ENCODE measurements around the gene CHID1. TPM values are rescaled to one million over a fixed set of nuclear protein-coding genes. Genes with fewer than 3 reads are reported as not detected.

CHID1 gene
- total and polyA plus RNA-seq, 9 of the 15 experiments (the other 6 are each of a cell fraction or from before 2014, with no cell fraction given), result 15.1 to 108 (median 39.8) TPM

DNA sequence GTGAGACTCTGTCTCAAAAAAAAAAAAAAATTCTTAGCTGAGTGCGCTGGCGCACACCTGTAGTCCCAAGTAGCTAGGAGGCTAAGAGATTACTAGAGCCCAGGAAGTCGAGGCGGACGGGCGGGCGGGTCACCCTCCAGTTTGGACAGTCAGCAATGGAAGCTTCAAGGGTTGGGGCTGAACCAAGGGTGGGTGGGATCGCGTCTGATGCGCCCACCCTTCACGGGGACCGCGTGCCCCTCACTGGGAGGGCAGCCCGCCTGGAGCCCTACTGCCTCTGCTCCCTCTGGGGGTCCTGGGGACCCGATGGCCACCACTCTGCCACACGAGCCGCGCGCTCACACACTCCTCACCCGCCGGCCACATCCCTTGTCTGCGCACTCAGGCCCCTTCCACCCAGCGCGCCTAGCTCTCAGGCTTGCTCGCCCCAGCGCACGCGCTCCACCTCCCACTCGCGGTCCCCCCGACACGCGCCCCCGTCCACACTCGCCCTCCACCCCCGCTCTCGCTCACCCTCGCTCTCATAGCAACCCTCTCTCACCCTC lies 494 bp downstream of the CHID1 start (continued):
- TF ChIP-seq, protein P1, sequence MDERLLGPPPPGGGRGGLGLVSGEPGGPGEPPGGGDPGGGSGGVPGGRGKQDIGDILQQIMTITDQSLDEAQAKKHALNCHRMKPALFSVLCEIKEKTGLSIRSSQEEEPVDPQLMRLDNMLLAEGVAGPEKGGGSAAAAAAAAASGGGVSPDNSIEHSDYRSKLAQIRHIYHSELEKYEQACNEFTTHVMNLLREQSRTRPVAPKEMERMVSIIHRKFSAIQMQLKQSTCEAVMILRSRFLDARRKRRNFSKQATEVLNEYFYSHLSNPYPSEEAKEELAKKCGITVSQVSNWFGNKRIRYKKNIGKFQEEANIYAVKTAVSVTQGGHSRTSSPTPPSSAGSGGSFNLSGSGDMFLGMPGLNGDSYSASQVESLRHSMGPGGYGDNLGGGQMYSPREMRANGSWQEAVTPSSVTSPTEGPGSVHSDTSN (CRISPR knock-in tag; IDR thresholded peaks at IDR 0.05; ENCODE audit: low read depth), result no peak
- TF ChIP-seq, protein P1 (tag; conservative IDR thresholded peaks at IDR 0.05; ENCODE audit: low read depth), result no peak
- TF ChIP-seq ZNF76 (CRISPR knock-in tag; IDR thresholded peaks at IDR 0.05; ENCODE audit: borderline replicate concordance) (no peak), LARP7 (IDR thresholded peaks at IDR 0.05) (peak; percentile 77; the same call in 1 of the 2 replicates), C11orf30 (IDR thresholded peaks at IDR 0.05; ENCODE audit: low read depth) (no peak), FOXK1 (CRISPR knock-in tag; IDR thresholded peaks at IDR 0.05; ENCODE audit: borderline replicate concordance) (no peak), PYGO2 (tag; IDR thresholded peaks at IDR 0.05) (no peak), CHD4 (IDR thresholded peaks at IDR 0.05; ENCODE audit: insufficient read depth, insufficient replicate concordance, low read depth, low read length, poor library complexity, severe bottlenecking) (no peak), ZBTB1 (CRISPR knock-in tag; IDR thresholded peaks at IDR 0.05; ENCODE audit: borderline replicate concordance, low read depth) (peak; percentile 48), NCOA6 (IDR thresholded peaks at IDR 0.05) (no peak), OTX1 (CRISPR knock-in tag; IDR thresholded peaks at IDR 0.05) (peak; percentile 77; the same call in 1 of the 2 replicates), HMG20A (CRISPR knock-in tag; conservative IDR thresholded peaks at IDR 0.05) (no peak), BDP1 (IDR thresholded peaks at IDR 0.05; ENCODE audit: insufficient read depth, insufficient read length) (no peak), EGR1 (conservative IDR thresholded peaks at IDR 0.05) (peak; percentile 98; the same call in 1 of the 2 replicates), HDAC1 (IDR thresholded peaks at IDR 0.05) (no peak), EHMT2 (IDR thresholded peaks at IDR 0.05) (no peak), BRCA1 (IDR thresholded peaks at IDR 0.05) (no peak), BRCA1 (CRISPR knock-in tag; IDR thresholded peaks at IDR 0.05) (no peak), HOXB6 (CRISPR knock-in tag; IDR thresholded peaks at IDR 0.05; ENCODE audit: borderline replicate concordance) (no peak), MED1 (CRISPR knock-in tag; IDR thresholded peaks at IDR 0.05; ENCODE audit: borderline replicate concordance) (no peak)
- TF ChIP-seq, protein P2, sequence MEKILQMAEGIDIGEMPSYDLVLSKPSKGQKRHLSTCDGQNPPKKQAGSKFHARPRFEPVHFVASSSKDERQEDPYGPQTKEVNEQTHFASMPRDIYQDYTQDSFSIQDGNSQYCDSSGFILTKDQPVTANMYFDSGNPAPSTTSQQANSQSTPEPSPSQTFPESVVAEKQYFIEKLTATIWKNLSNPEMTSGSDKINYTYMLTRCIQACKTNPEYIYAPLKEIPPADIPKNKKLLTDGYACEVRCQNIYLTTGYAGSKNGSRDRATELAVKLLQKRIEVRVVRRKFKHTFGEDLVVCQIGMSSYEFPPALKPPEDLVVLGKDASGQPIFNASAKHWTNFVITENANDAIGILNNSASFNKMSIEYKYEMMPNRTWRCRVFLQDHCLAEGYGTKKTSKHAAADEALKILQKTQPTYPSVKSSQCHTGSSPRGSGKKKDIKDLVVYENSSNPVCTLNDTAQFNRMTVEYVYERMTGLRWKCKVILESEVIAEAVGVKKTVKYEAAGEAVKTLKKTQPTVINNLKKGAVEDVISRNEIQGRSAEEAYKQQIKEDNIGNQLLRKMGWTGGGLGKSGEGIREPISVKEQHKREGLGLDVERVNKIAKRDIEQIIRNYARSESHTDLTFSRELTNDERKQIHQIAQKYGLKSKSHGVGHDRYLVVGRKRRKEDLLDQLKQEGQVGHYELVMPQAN (IDR thresholded peaks at IDR 0.05; ENCODE audit: borderline replicate concordance), result no peak
- TF ChIP-seq, protein P3, sequence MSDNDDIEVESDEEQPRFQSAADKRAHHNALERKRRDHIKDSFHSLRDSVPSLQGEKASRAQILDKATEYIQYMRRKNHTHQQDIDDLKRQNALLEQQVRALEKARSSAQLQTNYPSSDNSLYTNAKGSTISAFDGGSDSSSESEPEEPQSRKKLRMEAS (CRISPR knock-in tag; IDR thresholded peaks at IDR 0.05), result no peak
- TF ChIP-seq, protein P4, sequence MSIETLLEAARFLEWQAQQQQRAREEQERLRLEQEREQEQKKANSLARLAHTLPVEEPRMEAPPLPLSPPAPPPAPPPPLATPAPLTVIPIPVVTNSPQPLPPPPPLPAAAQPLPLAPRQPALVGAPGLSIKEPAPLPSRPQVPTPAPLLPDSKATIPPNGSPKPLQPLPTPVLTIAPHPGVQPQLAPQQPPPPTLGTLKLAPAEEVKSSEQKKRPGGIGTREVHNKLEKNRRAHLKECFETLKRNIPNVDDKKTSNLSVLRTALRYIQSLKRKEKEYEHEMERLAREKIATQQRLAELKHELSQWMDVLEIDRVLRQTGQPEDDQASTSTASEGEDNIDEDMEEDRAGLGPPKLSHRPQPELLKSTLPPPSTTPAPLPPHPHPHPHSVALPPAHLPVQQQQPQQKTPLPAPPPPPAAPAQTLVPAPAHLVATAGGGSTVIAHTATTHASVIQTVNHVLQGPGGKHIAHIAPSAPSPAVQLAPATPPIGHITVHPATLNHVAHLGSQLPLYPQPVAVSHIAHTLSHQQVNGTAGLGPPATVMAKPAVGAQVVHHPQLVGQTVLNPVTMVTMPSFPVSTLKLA (conservative IDR thresholded peaks at IDR 0.05), result 0 out of 4 replicates have a peak, but pooled peaks of 1 of the 2 experiments have one; percentile 42
